LNCAP (cell line): ENCODE results near the gene PODNL1.

ENCODE experiments used
- CTCF ChIP-seq: fragments of 450-650 bp; IDR thresholded peaks from 2 replicates; pipeline ENCODE4 v1.5.1; 2017; ENCODE audit warnings: mild to moderate bottlenecking

Gene PODNL1

GRCh38 chr19:13923194-13923987 is 14.8 kb downstream of the PODNL1 start:
- TF ChIP-seq CTCF, result no peak

GRCh38 chr19:13920940-13921747 is 17.1 kb downstream of the PODNL1 start:
- TF ChIP-seq CTCF, result no peak

GRCh38 chr19:13920524-13920923 is 17.7 kb downstream of the PODNL1 start:
- TF ChIP-seq CTCF, result no peak

- TF ChIP-seq CTCF, result no peak
Measured at GRCh38 chr19:13918726-13919411, 19.3 kb downstream of the PODNL1 start.

- no peak for TF ChIP-seq CTCF
Measured at GRCh38 chr19:13917888-13918406, 20.3 kb downstream of the PODNL1 start.

- TF ChIP-seq CTCF, result no peak
Measured at GRCh38 chr19:13914777-13915176, 23.4 kb downstream of the PODNL1 start.

GRCh38 chr19:13913352-13913751 is 24.9 kb downstream of the PODNL1 start:
- TF ChIP-seq CTCF, result no peak
